Panc1 (cell line): Measurements from ENCODE around the gene DNAL4. TPM values are rescaled to one million over a fixed set of nuclear protein-coding genes. Genes with fewer than 3 reads are reported as not detected.

Experiments
- ATAC-seq: fragments of 200-7000 bp; cut with Tn5 transposase; 2 replicates; pipeline ENCODE4 v1.9.1; 2020; ENCODE audit warnings: mild to moderate bottlenecking, moderate library complexity
- BruUV-seq: library from RNA; stranded (reverse); fragments of 400-500 nt; replicated peaks from 2 replicates; lab custom pipeline; 2021; lab: Mats Ljungman, UMichigan
- CTCF ChIA-PET: fragments of 300-600 bp; sonication (Branson Sonifier 250); formaldehyde crosslinking; loops from one replicate; lab custom pipeline; 2022; ENCODE audit warnings: antibody characterized with exemption; lab: Charles Lee
- POLR2A ChIA-PET: fragments of 300-600 bp; sonication (Branson Sonifier 250); formaldehyde crosslinking; loops from one replicate; lab custom pipeline; 2022; ENCODE audit warnings: antibody characterized with exemption; lab: Charles Lee
- DNase-seq: peaks from one replicate; pipeline ENCODE4 v3.0.0-alpha.2; 2010; ENCODE audit warnings: low read depth, low spot score
- H3K27ac ChIP-seq: 2 replicates; pipeline ENCODE4 v1.5.1; 2011; ENCODE audit warnings: mild to moderate bottlenecking, low read length, inconsistent platforms
- H3K27me3 ChIP-seq: fragments of 200-500 bp; sonication (Bioruptor generic); 2 replicates; pipeline ENCODE4 v1.6.0; 2014; ENCODE audit warnings: low read length, inconsistent platforms; ENCODE audit not compliant: control insufficient read depth, insufficient read depth
- H3K36me3 ChIP-seq: fragments of 200-500 bp; sonication (Bioruptor generic); 2 replicates; pipeline ENCODE4 v1.5.1; 2014; ENCODE audit warnings: inconsistent platforms, mild to moderate bottlenecking, low read length, moderate library complexity; ENCODE audit not compliant: control insufficient read depth, insufficient read depth
- H3K4me1 ChIP-seq: 2 replicates; pipeline ENCODE4 v1.5.1; 2011; ENCODE audit warnings: inconsistent platforms, mild to moderate bottlenecking, low read length, moderate library complexity; ENCODE audit not compliant: control insufficient read depth, insufficient read depth
- H3K4me3 ChIP-seq, 2 experiments: 2 replicates each; pipeline ENCODE4 v1.5.1; 2011 to 2012; ENCODE audit warnings: low read depth in 2 of 2, low read length in 2 of 2, mild to moderate bottlenecking in 2 of 2, inconsistent platforms in 1 of 2, moderate library complexity in 1 of 2
- H3K9me3 ChIP-seq: fragments of 200-500 bp; sonication (Bioruptor generic); 2 replicates; pipeline ENCODE4 v1.5.1; 2014; ENCODE audit warnings: low read depth, mild to moderate bottlenecking, inconsistent platforms, low read length, moderate library complexity; ENCODE audit not compliant: control insufficient read depth, insufficient read depth
- CTCF ChIP-seq: fragments of 450-650 bp; IDR thresholded peaks from 2 replicates; pipeline ENCODE4 v1.5.1; 2017; ENCODE audit warnings: mild to moderate bottlenecking
- POLR2AphosphoS5 ChIP-seq: IDR thresholded peaks from 2 replicates; pipeline ENCODE4 v1.6.1; 2012; ENCODE audit warnings: mild to moderate bottlenecking, low read depth, low read length, moderate library complexity
- REST ChIP-seq, 2 experiments: IDR thresholded peaks; 2 replicates each; pipeline ENCODE4 v1.6.1; 2011 to 2012; ENCODE audit warnings: low read depth in 2 of 2, control low read depth in 1 of 2, low read length in 1 of 2, mild to moderate bottlenecking in 1 of 2, moderate library complexity in 1 of 2; ENCODE audit not compliant: insufficient read depth in 1 of 2
- SIN3A ChIP-seq: IDR thresholded peaks from 2 replicates; pipeline ENCODE4 v1.6.1; 2012; ENCODE audit warnings: low read depth, mild to moderate bottlenecking, low read length, moderate library complexity, borderline replicate concordance; ENCODE audit not compliant: insufficient read depth
- TCF7L2 ChIP-seq: IDR thresholded peaks from 2 replicates; pipeline ENCODE4 v1.6.1; 2011; ENCODE audit warnings: mild to moderate bottlenecking, low read depth, low read length, inconsistent platforms
- in situ Hi-C: cut with HindIII; loops from 2 replicates; pipeline ENCODE4 v1.10.0; 2016; ENCODE audit warnings: low sequenced_read_pairs, low pct_unique_long_range_greater_than_20kb
- intact Hi-C: fragments of 100-400 bp; cut with micrococcal nuclease; formaldehyde crosslinking; loops from one replicate; pipeline ENCODE4 v1.10.0; 2022; ENCODE audit not compliant: unreplicated experiment
- total RNA-seq: library from RNA; stranded (reverse); gene quantifications from one replicate; pipeline ENCODE4 v1.2.1, GENCODE V29; 2021; ENCODE audit not compliant: unreplicated experiment

The DNAL4 gene
- total RNA-seq, 1 experiment from 2014 or later, result 10.5 TPM

GRCh38 chr22:38773363-38773946 is 20.5 kb downstream of the DNAL4 start:
- no peaks in the 10 kb centered on the region for H3K36me3 ChIP-seq
- no peaks in the 10 kb centered on the region for H3K9me3 ChIP-seq
- in situ Hi-C loops (no loop called here), intact Hi-C loops (no loop called here)
- H3K27me3 ChIP-seq, result no peaks in the 10 kb centered on the region
- H3K4me3 ChIP-seq, result no peak overlapping the region
- H3K4me1 ChIP-seq, result no peaks in the 10 kb centered on the region
- POLR2A ChIA-PET, result no interaction called here
- CTCF ChIA-PET, result no interaction called here
- BruUV-seq, result no TSS peak
- TF ChIP-seq TCF7L2 (no peak), CTCF (no peak), SIN3A (no peak), POLR2AphosphoS5 (no peak), REST (IDR thresholded peaks at IDR 0.05; ENCODE audit: insufficient read depth in 1 of 2, low read depth in 2 of 2, low read length in 1 of 2) (no peak)
- ATAC-seq (no peak), DNase-seq (no peak)
- no peak overlapping the region for H3K27ac ChIP-seq

- intact Hi-C loops, result no loop called here
- Histone ChIP-seq H3K4me1 (no peaks in the 10 kb centered on the region), H3K27me3 (no peaks in the 10 kb centered on the region), H3K4me3 (no peak overlapping the region), H3K36me3 (no peaks in the 10 kb centered on the region), H3K9me3 (no peaks in the 10 kb centered on the region), H3K27ac (no peak overlapping the region)
- DNase-seq, result no peak
- no peak for ATAC-seq
- TF ChIP-seq POLR2AphosphoS5 (no peak), SIN3A (no peak), TCF7L2 (no peak), REST (IDR thresholded peaks at IDR 0.05; ENCODE audit: insufficient read depth in 1 of 2, low read depth in 2 of 2, low read length in 1 of 2) (no peak), CTCF (no peak)
- no TSS peak for BruUV-seq
- in situ Hi-C loops, result no loop called here
- ChIA-PET POLR2A (no interaction called here), CTCF (no interaction called here)
Measured at GRCh38 chr22:38772623-38772873, 21.4 kb downstream of the DNAL4 start.
